GM12878 (cell line): ENCODE measurements around the gene GSTM2.

Experiments used
- BRCA1 ChIP-seq: IDR thresholded peaks from 2 replicates; pipeline ENCODE4 v1.6.1; 2011; ENCODE audit warnings: low read depth, low read length, improper control_type of control experiment
- CREB1 ChIP-seq: IDR thresholded peaks from 2 replicates; pipeline ENCODE4 v1.6.1; 2012; ENCODE audit warnings: low read depth, mild to moderate bottlenecking, inconsistent platforms
- MXI1 ChIP-seq: fragments of 150-350 bp; IDR thresholded peaks from 2 replicates; pipeline ENCODE4 v1.6.1; 2011; ENCODE audit warnings: low read depth, mild to moderate bottlenecking, inconsistent platforms, low read length, improper control_type of control experiment
- NFIC ChIP-seq: IDR thresholded peaks from 2 replicates; pipeline ENCODE4 v1.6.1; 2012; ENCODE audit warnings: low read depth, mild to moderate bottlenecking, inconsistent platforms, low read length, moderate library complexity
- POLR2A ChIP-seq: IDR thresholded peaks from 2 replicates; pipeline ENCODE4 v1.6.1; 2011; ENCODE audit warnings: low read depth, mild to moderate bottlenecking, low read length
- SIN3A ChIP-seq: IDR thresholded peaks from 2 replicates; pipeline ENCODE4 v1.6.1; 2012; ENCODE audit warnings: low read depth, low read length, improper control_type of control experiment
- SMC3 ChIP-seq: IDR thresholded peaks from 2 replicates; pipeline ENCODE4 v1.6.1; 2011; ENCODE audit warnings: low read length, improper control_type of control experiment, borderline replicate concordance
- TF ChIP-seq, protein P1 (sequence below), 3 experiments: IDR thresholded peaks in 2 of 3; conservative IDR thresholded peaks in 1 of 3; 2 replicates each; pipeline ENCODE4 v1.5.1; 2011; ENCODE audit warnings: low read depth in 3 of 3, low read length in 3 of 3, mild to moderate bottlenecking in 3 of 3, control low read depth in 2 of 3, moderate library complexity in 2 of 3, inconsistent platforms in 1 of 3, mixed read lengths in 1 of 3; ENCODE audit not compliant: control insufficient read depth in 2 of 3, insufficient read depth in 1 of 3; ENCODE audit errors: extremely low read depth in 1 of 3
- TF ChIP-seq, protein P2 (sequence below): IDR thresholded peaks from 2 replicates; pipeline ENCODE4 v1.6.1; 2012; ENCODE audit warnings: mild to moderate bottlenecking, low read depth, low read length

DNA sequence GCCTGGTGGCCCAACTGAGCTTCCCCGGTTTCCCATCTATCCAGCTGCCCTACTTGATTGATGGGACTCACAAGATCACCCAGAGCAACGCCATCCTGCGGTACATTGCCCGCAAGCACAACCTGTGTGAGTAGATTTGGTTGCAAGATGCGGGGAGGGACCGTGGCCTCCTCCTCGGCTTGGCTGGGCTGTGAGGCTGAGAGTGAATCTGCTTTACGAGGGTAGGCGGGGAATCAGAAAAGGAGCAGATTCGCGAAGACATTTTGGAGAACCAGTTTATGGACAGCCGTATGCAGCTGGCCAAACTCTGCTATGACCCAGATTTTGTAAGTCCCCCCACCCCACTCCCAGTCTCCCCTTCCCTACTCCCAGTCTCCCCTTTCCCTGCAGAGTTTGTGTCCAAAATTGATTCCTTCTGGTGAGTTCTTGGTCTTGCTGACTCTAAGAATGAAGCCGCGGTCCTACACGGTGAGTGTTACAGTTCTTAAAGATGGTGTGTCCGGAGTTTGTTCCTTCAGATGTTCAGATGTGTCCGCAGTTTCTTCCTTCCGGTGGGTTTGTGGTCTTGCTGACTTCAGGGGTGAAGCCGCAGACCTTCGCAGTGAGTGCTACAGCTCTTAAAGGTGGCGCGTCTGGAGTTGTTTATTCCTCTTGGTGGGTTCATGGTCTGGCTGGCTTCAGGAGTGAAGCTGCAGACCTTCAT, 1.5 kb downstream of the GSTM2 start:
- no peak for TF ChIP-seq BRCA1
- TF ChIP-seq POLR2A: no peak
- no peak for TF ChIP-seq SMC3
- TF ChIP-seq SIN3A: no peak
- TF ChIP-seq NFIC: no peak
- no peak for TF ChIP-seq CREB1
- TF ChIP-seq, protein P1, sequence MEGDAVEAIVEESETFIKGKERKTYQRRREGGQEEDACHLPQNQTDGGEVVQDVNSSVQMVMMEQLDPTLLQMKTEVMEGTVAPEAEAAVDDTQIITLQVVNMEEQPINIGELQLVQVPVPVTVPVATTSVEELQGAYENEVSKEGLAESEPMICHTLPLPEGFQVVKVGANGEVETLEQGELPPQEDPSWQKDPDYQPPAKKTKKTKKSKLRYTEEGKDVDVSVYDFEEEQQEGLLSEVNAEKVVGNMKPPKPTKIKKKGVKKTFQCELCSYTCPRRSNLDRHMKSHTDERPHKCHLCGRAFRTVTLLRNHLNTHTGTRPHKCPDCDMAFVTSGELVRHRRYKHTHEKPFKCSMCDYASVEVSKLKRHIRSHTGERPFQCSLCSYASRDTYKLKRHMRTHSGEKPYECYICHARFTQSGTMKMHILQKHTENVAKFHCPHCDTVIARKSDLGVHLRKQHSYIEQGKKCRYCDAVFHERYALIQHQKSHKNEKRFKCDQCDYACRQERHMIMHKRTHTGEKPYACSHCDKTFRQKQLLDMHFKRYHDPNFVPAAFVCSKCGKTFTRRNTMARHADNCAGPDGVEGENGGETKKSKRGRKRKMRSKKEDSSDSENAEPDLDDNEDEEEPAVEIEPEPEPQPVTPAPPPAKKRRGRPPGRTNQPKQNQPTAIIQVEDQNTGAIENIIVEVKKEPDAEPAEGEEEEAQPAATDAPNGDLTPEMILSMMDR (IDR thresholded peaks at IDR 0.05 in 2 of 3, conservative IDR thresholded peaks at IDR 0.05 in 1 of 3; ENCODE audit: control insufficient read depth in 2 of 3, extremely low read depth in 1 of 3, insufficient read depth in 1 of 3, low read depth in 3 of 3, low read length in 3 of 3): no peak
- no peak for TF ChIP-seq MXI1
- TF ChIP-seq, protein P2, sequence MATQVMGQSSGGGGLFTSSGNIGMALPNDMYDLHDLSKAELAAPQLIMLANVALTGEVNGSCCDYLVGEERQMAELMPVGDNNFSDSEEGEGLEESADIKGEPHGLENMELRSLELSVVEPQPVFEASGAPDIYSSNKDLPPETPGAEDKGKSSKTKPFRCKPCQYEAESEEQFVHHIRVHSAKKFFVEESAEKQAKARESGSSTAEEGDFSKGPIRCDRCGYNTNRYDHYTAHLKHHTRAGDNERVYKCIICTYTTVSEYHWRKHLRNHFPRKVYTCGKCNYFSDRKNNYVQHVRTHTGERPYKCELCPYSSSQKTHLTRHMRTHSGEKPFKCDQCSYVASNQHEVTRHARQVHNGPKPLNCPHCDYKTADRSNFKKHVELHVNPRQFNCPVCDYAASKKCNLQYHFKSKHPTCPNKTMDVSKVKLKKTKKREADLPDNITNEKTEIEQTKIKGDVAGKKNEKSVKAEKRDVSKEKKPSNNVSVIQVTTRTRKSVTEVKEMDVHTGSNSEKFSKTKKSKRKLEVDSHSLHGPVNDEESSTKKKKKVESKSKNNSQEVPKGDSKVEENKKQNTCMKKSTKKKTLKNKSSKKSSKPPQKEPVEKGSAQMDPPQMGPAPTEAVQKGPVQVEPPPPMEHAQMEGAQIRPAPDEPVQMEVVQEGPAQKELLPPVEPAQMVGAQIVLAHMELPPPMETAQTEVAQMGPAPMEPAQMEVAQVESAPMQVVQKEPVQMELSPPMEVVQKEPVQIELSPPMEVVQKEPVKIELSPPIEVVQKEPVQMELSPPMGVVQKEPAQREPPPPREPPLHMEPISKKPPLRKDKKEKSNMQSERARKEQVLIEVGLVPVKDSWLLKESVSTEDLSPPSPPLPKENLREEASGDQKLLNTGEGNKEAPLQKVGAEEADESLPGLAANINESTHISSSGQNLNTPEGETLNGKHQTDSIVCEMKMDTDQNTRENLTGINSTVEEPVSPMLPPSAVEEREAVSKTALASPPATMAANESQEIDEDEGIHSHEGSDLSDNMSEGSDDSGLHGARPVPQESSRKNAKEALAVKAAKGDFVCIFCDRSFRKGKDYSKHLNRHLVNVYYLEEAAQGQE: no peak
